GM13977 (cell line): ENCODE data around the gene HSH2D.
"Not testable (repeated sequence)": the region's sequence is repeated elsewhere in the genome, so short reads cannot be mapped to it uniquely, and the experiment has no call there.

Source experiments
- DNase-seq: peaks from one replicate; pipeline ENCODE4 v3.0.0; 2012; ENCODE audit warnings: low spot score
- CTCF ChIP-seq: IDR thresholded peaks from 2 replicates; pipeline ENCODE4 v1.5.1; 2012; ENCODE audit warnings: mild to moderate bottlenecking, control low read depth; ENCODE audit not compliant: insufficient read depth; ENCODE audit errors: extremely low read depth, missing control alignments
- in situ Hi-C: fragments of 300-500 bp; cut with MboI; formaldehyde crosslinking; loops from one replicate; pipeline ENCODE4 v1.12.0; 2022; ENCODE audit warnings: low sequenced_read_pairs, low pct_unique_long_range_greater_than_20kb, mixed read lengths, inconsistent platforms; ENCODE audit not compliant: unreplicated experiment

The HSH2D gene

GRCh38 chr19:16113727-16114126 is 29.8 kb upstream of the HSH2D start:
- DNase-seq: no peak
- TF ChIP-seq CTCF: no peak
- in situ Hi-C loops: no loop called here

- TF ChIP-seq CTCF: no peak
- in situ Hi-C loops: no loop called here
- DNase-seq: no peak
Measured at GRCh38 chr19:16115301-16116039, 28.0 kb upstream of the HSH2D start.

GRCh38 chr19:16116067-16116466 is 27.4 kb upstream of the HSH2D start:
- no peak for DNase-seq
- in situ Hi-C loops: no loop called here
- TF ChIP-seq CTCF: no peak

GRCh38 chr19:16117594-16118033 is 25.9 kb upstream of the HSH2D start:
- in situ Hi-C loops: no loop called here

GRCh38 chr19:16118489-16119033 is 24.9 kb upstream of the HSH2D start:
- TF ChIP-seq CTCF: no peak
- in situ Hi-C loops: no loop called here
- DNase-seq: peak; percentile 87

More at GRCh38 chr19:16117594-16118033, 25.9 kb upstream of the HSH2D start:
- DNase-seq: peak; percentile 77
- peak; percentile 80 for TF ChIP-seq CTCF

GRCh38 chr19:16119075-16119857 is 24.2 kb upstream of the HSH2D start:
- DNase-seq: not testable (repeated sequence)

GRCh38 chr19:16121141-16121540 is 22.3 kb upstream of the HSH2D start:
- TF ChIP-seq CTCF: no peak
- in situ Hi-C loops: no loop called here
- no peak for DNase-seq

More at GRCh38 chr19:16119075-16119857, 24.2 kb upstream of the HSH2D start:
- in situ Hi-C loops: not testable (repeated sequence)
